WTC11 (cell line): Measurements from ENCODE around the gene HILPDA.

Experiments used
- ARID4B ChIP-seq: sonication (generic); formaldehyde crosslinking; IDR thresholded peaks from 2 replicates; pipeline ENCODE4 v1.8.0; 2023; ENCODE audit warnings: missing genetic modification reagents, mild to moderate bottlenecking, borderline replicate concordance
- ATF2 ChIP-seq: sonication (generic); formaldehyde crosslinking; IDR thresholded peaks from 2 replicates; pipeline ENCODE4 v1.8.1; 2022; ENCODE audit warnings: low read depth, missing genetic modification reagents, borderline replicate concordance
- CBFB ChIP-seq: sonication (generic); formaldehyde crosslinking; IDR thresholded peaks from 2 replicates; pipeline ENCODE4 v1.8.1; 2022; ENCODE audit warnings: mild to moderate bottlenecking, low read depth, missing genetic modification reagents
- CREB1 ChIP-seq: sonication (generic); formaldehyde crosslinking; IDR thresholded peaks from 2 replicates; pipeline ENCODE4 v1.8.0; 2023; ENCODE audit warnings: mild to moderate bottlenecking, missing genetic modification reagents
- CTCF ChIP-seq: fragments of 200-600 bp; IDR thresholded peaks from 2 replicates; pipeline ENCODE4 v1.8.0; 2022; ENCODE audit warnings: antibody characterized with exemption
- E2F1 ChIP-seq: sonication (generic); formaldehyde crosslinking; IDR thresholded peaks from 2 replicates; pipeline ENCODE4 v1.8.0; 2022; ENCODE audit warnings: mild to moderate bottlenecking, missing genetic modification reagents
- ELF4 ChIP-seq: sonication (generic); formaldehyde crosslinking; IDR thresholded peaks from 2 replicates; pipeline ENCODE4 v1.8.1; 2022; ENCODE audit warnings: low read depth, mild to moderate bottlenecking, moderate library complexity, missing genetic modification reagents
- ETV6 ChIP-seq: sonication (generic); formaldehyde crosslinking; IDR thresholded peaks from 2 replicates; pipeline ENCODE4 v1.8.1; 2022; ENCODE audit warnings: mild to moderate bottlenecking, missing genetic modification reagents
- MAX ChIP-seq: sonication (generic); formaldehyde crosslinking; IDR thresholded peaks from 2 replicates; pipeline ENCODE4 v1.8.0; 2022; ENCODE audit warnings: mild to moderate bottlenecking, missing genetic modification reagents

- TF ChIP-seq CTCF (no peak), ETV6 (CRISPR knock-in tag) (no peak), ATF2 (CRISPR knock-in tag) (no peak), ELF4 (CRISPR knock-in tag) (no peak), MAX (no peak), ARID4B (CRISPR knock-in tag) (no peak), CBFB (CRISPR knock-in tag) (no peak), E2F1 (CRISPR knock-in tag) (no peak), CREB1 (CRISPR knock-in tag) (no peak)
Measured at GRCh38 chr7:128415217-128415785, 40.4 kb upstream of the HILPDA start.
